ENCODE measurements around the gene PRKCA.

DNA sequence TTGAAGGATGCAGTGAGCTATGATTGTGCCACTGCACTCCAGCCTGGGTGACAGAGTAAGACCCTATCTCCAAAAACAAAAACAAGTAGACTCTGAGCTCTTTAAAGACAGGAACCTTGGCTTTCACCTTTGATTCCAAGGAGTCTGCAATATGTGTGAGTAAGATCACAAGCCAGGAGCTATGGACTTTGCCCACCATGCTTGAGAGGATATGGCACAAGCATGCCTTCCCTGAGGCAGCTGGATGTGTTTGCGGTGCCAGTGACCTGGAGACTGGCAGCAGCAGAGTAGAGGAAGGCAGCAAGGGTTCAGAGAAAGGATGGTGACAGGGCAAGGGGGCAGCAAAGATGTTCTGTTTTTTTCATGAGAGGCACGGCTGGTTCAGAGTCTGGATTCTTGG lies 14.5 kb upstream of the PRKCA start:
- TF ChIP-seq, protein P1, sequence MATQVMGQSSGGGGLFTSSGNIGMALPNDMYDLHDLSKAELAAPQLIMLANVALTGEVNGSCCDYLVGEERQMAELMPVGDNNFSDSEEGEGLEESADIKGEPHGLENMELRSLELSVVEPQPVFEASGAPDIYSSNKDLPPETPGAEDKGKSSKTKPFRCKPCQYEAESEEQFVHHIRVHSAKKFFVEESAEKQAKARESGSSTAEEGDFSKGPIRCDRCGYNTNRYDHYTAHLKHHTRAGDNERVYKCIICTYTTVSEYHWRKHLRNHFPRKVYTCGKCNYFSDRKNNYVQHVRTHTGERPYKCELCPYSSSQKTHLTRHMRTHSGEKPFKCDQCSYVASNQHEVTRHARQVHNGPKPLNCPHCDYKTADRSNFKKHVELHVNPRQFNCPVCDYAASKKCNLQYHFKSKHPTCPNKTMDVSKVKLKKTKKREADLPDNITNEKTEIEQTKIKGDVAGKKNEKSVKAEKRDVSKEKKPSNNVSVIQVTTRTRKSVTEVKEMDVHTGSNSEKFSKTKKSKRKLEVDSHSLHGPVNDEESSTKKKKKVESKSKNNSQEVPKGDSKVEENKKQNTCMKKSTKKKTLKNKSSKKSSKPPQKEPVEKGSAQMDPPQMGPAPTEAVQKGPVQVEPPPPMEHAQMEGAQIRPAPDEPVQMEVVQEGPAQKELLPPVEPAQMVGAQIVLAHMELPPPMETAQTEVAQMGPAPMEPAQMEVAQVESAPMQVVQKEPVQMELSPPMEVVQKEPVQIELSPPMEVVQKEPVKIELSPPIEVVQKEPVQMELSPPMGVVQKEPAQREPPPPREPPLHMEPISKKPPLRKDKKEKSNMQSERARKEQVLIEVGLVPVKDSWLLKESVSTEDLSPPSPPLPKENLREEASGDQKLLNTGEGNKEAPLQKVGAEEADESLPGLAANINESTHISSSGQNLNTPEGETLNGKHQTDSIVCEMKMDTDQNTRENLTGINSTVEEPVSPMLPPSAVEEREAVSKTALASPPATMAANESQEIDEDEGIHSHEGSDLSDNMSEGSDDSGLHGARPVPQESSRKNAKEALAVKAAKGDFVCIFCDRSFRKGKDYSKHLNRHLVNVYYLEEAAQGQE (IDR thresholded peaks at IDR 0.05; ENCODE audit: insufficient read depth in 1 of 2, low read depth in 2 of 2, low read length in 2 of 2): no peak
- TF ChIP-seq POLR2AphosphoS5 (IDR thresholded peaks at IDR 0.05; ENCODE audit: low read depth, low read length): no peak
